H1 (cell line): ENCODE data around the gene NSD2. TPM values are rescaled to one million over a fixed set of nuclear protein-coding genes. Genes with fewer than 3 reads are reported as not detected.

Source experiments
- BACH1 ChIP-seq: IDR thresholded peaks from 2 replicates; pipeline ENCODE4 v1.6.1; 2012; ENCODE audit warnings: low read length, improper control_type of control experiment
- BCL11A ChIP-seq, 2 experiments: IDR thresholded peaks; one replicate each; pipeline ENCODE4 v1.6.1; 2011; ENCODE audit warnings: low read depth in 2 of 2, low read length in 2 of 2, mild to moderate bottlenecking in 2 of 2
- BRCA1 ChIP-seq: IDR thresholded peaks from 2 replicates; pipeline ENCODE4 v1.6.1; 2012; ENCODE audit warnings: low read depth, low read length, improper control_type of control experiment
- CBX8 ChIP-seq: fragments of 300-800, 300-1000 bp; sonication (generic); IDR thresholded peaks from 2 replicates; pipeline ENCODE4 v1.7.1; 2016; ENCODE audit warnings: low read depth, low read length, borderline replicate concordance
- CTBP2 ChIP-seq: IDR thresholded peaks from 2 replicates; pipeline ENCODE4 v1.7.0; 2011; ENCODE audit warnings: borderline replicate concordance, mild to moderate bottlenecking, moderate library complexity, mixed read lengths, low read length; ENCODE audit not compliant: insufficient read depth, insufficient read length
- EZH2 ChIP-seq: fragments of 200-600 bp; sonication (generic); IDR thresholded peaks from 2 replicates; pipeline ENCODE4 v1.7.1; 2012; ENCODE audit warnings: low read depth, mild to moderate bottlenecking, moderate library complexity, low read length, inconsistent platforms; ENCODE audit not compliant: severe bottlenecking
- GABPA ChIP-seq: IDR thresholded peaks from 2 replicates; pipeline ENCODE4 v1.6.1; 2011; ENCODE audit warnings: mild to moderate bottlenecking, low read length, moderate library complexity, borderline replicate concordance; ENCODE audit not compliant: insufficient read depth
- HDAC2 ChIP-seq, 2 experiments: fragments of 300-600 bp in 1 of 2; sonication (generic) in 1 of 2; IDR thresholded peaks; 2 replicates each; pipeline ENCODE4 v1.6.1; 2011 to 2012; ENCODE audit warnings: low read depth in 2 of 2, low read length in 2 of 2, mild to moderate bottlenecking in 2 of 2, moderate library complexity in 2 of 2, borderline replicate concordance in 1 of 2, inconsistent platforms in 1 of 2
- JUND ChIP-seq: IDR thresholded peaks from 2 replicates; pipeline ENCODE4 v1.6.1; 2011; ENCODE audit warnings: mild to moderate bottlenecking, improper control_type of control experiment, low read length
- KDM1A ChIP-seq: fragments of 200-600, 300-600 bp; sonication (generic); IDR thresholded peaks from 2 replicates; pipeline ENCODE4 v1.7.1; 2016; ENCODE audit warnings: mild to moderate bottlenecking, low read length, borderline replicate concordance
- KDM5A ChIP-seq: fragments of 200-600 bp; IDR thresholded peaks from 2 replicates; pipeline ENCODE4 v1.7.1; 2012; ENCODE audit warnings: mild to moderate bottlenecking, low read length, inconsistent platforms, mixed read lengths
- POLR2A ChIP-seq, 2 experiments: IDR thresholded peaks; 1 replicate in 1 of 2; 2 replicates in 1 of 2; pipeline ENCODE4 v1.6.1; 2011; ENCODE audit warnings: low read depth in 2 of 2, low read length in 2 of 2, mild to moderate bottlenecking in 2 of 2; ENCODE audit errors: control extremely low read depth in 1 of 2
- POLR2AphosphoS5 ChIP-seq: IDR thresholded peaks from 2 replicates; pipeline ENCODE4 v1.6.1; 2011; ENCODE audit warnings: low read depth, low read length
- RAD21 ChIP-seq, 2 experiments: IDR thresholded peaks in 1 of 2; conservative IDR thresholded peaks in 1 of 2; 2 replicates each; pipeline ENCODE4 v1.6.1; 2011; ENCODE audit warnings: low read depth in 2 of 2, low read length in 2 of 2, improper control_type of control experiment in 1 of 2, inconsistent platforms in 1 of 2, mild to moderate bottlenecking in 1 of 2, moderate library complexity in 1 of 2
- RBBP5 ChIP-seq: IDR thresholded peaks from 2 replicates; pipeline ENCODE4 v1.7.1; 2012; ENCODE audit warnings: low read depth, mild to moderate bottlenecking, inconsistent platforms, low read length, moderate library complexity, borderline replicate concordance
- RFX5 ChIP-seq: IDR thresholded peaks from 2 replicates; pipeline ENCODE4 v1.6.1; 2011; ENCODE audit warnings: low read depth, low read length, improper control_type of control experiment, borderline replicate concordance
- SAP30 ChIP-seq: fragments of 300-600 bp; sonication (generic); IDR thresholded peaks from 2 replicates; pipeline ENCODE4 v1.7.1; 2012; ENCODE audit warnings: low read length, moderate library complexity, mild to moderate bottlenecking, inconsistent platforms; ENCODE audit not compliant: insufficient read depth, insufficient replicate concordance
- SIX5 ChIP-seq: IDR thresholded peaks from 2 replicates; pipeline ENCODE4 v1.6.1; 2011; ENCODE audit warnings: mild to moderate bottlenecking, low read depth, low read length
- SRF ChIP-seq: IDR thresholded peaks from 2 replicates; pipeline ENCODE4 v1.6.1; 2011; ENCODE audit warnings: mild to moderate bottlenecking, low read depth, low read length, moderate library complexity
- TAF1 ChIP-seq: IDR thresholded peaks from 2 replicates; pipeline ENCODE4 v1.6.1; 2011; ENCODE audit warnings: mild to moderate bottlenecking, low read depth, low read length
- TBP ChIP-seq: IDR thresholded peaks from 2 replicates; pipeline ENCODE4 v1.6.1; 2011; ENCODE audit warnings: low read depth, low read length, improper control_type of control experiment
- polyA plus RNA-seq, 7 experiments: library from polyadenylated mRNA; depleted of rRNA in 3 of 7; stranded (reverse) in 5 of 7; unstranded in 2 of 7; fragments of >200 nt in 5 of 7; fragments of 200-250 nt in 2 of 7; gene quantifications; 1 replicate in 5 of 7; 2 replicates in 1 of 7; 4 replicates in 1 of 7; pipeline versions ENCODE4 v1.2.1 to v1.2.3, GENCODE V29; 2011 to 2013; ENCODE audit warnings: missing spikeins in 2 of 7, mixed read lengths in 2 of 7
- total RNA-seq: library from RNA; stranded (reverse); fragmentation: NEBNext Ultra II Directional; extraction: Animal tissue kit (Norgen Biotek cat#: 25700); gene quantifications from 2 replicates; pipeline ENCODE4 v1.2.1, GENCODE V29; 2021
- TF ChIP-seq, protein P1 (sequence below): IDR thresholded peaks from 2 replicates; pipeline ENCODE4 v1.6.1; 2011; ENCODE audit warnings: low read depth, mild to moderate bottlenecking, low read length; ENCODE audit not compliant: insufficient read depth

The NSD2 gene
- total and polyA plus RNA-seq, 2 of the 8 experiments (the other 6 are each of a cell fraction or from before 2014, with no cell fraction given): 26.7 to 129 TPM

DNA sequence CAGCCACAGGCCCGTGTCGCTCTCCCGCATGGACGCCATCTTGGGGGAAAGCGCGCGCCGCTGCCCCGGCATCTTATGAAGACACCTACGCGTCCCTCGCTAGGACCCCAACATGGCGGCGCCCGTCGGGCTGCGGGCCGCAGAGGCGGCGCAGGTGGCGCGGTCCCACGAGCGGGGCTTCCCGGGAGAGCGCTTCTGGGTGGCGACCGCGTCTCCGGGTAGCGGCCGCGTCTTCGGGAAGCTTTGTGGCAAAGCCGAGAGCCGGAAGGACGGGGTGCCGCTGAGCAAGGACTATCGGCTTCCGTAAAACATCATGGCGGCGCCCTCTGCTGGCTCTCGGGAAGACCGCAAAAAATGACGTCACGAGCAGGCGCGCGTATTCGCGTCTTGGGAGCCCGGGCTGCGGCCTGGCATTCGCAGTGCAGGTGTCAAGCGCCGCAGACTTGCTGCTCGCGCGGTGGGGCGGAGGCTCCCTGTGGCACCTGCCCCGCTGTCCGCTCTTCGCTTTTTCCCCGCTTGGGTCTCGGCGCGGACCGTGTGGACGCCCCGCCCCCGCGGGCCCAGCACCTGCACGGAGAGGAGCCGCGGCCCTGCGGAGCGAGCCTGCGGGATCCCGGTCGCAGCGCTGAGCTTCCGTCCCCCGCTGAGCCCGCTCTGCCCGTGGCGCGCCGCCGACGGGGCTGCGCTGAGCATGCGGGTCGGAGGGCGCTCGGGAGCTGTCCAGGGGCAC, 137.9 kb downstream of the NSD2 start, which contains the start of gene NELFA (continued):
- TF ChIP-seq RAD21 (IDR thresholded peaks at IDR 0.05 in 1 of 2, conservative IDR thresholded peaks at IDR 0.05 in 1 of 2; ENCODE audit: low read depth in 2 of 2, low read length in 2 of 2) (no peak), BACH1 (0 out of 2 replicates have a peak, but pooled peaks have one; percentile 22), HDAC2 (IDR thresholded peaks at IDR 0.05; ENCODE audit: borderline replicate concordance in 1 of 2, low read depth in 2 of 2, low read length in 2 of 2) (peak in 1 of 2 experiments; percentile 93; a peak in 1 of 4 replicates), TBP (peak; percentile 93), RBBP5 (0 out of 2 replicates have a peak, but pooled peaks have one; percentile 57), BRCA1 (no peak; the same call in 1 of the 2 replicates), EZH2 (peak; percentile 30), SAP30 (no peak), TAF1 (peak; percentile 100), CTBP2 (peak; percentile 87), SIX5 (peak; percentile 50), POLR2AphosphoS5 (peak; percentile 90; the same call in 1 of the 2 replicates), KDM5A (peak; percentile 87; the same call in 1 of the 2 replicates), POLR2A (IDR thresholded peaks at IDR 0.05; ENCODE audit: control extremely low read depth in 1 of 2, low read depth in 2 of 2, low read length in 2 of 2) (peak; percentile 76 to 84), GABPA (no peak), KDM1A (0 out of 2 replicates have a peak, but pooled peaks have one; percentile 14), CBX8 (no peak), SRF (peak; percentile 46; the same call in 1 of the 2 replicates), BCL11A (IDR thresholded peaks at IDR 0.05; ENCODE audit: low read depth in 2 of 2, low read length in 2 of 2) (no peak), RFX5 (no peak), JUND (peak; percentile 61; the same call in 1 of the 2 replicates)
- TF ChIP-seq, protein P1, sequence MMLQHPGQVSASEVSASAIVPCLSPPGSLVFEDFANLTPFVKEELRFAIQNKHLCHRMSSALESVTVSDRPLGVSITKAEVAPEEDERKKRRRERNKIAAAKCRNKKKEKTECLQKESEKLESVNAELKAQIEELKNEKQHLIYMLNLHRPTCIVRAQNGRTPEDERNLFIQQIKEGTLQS: peak; percentile 65
